ENCODE data around the gene ST6GALNAC5.
"Not testable (repeated sequence)": the region's sequence is repeated elsewhere in the genome, so short reads cannot be mapped to it uniquely, and the experiment has no call there.

ST6GALNAC5 gene

GRCh38 chr1:76867342-76868130 lies at the start of gene ST6GALNAC5:
Gene ST6GALNAC5 (plus strand): TSS chr1:76867480.
- DNase-seq: peak; percentile 75

DNA sequence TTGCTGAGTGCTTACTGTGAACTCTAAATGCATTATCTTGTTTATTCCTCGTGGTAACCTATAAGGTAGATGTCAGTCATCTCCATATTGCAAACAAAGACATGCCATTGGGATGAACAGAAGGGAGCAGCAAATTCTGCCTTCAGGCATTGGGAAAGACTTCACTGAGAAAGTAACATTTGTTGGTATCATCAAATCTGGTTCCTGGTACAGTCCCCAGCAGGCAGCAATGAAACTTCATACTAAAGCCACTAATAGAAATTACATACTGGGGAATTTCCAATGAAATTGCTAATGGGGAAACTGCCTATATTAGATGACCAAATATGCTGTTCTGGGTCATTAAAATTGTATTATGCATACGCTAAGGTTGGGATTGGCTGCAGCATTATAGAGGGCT lies 47.3 kb upstream of the ST6GALNAC5 start:
- no peak for DNase-seq

GRCh38 chr1:76822961-76823360 lies 44.3 kb upstream of the ST6GALNAC5 start:
- not testable (repeated sequence) for DNase-seq

- no peak for DNase-seq
These were observed 43.2 kb upstream of the ST6GALNAC5 start for GRCh38 chr1:76824106-76824505.

GRCh38 chr1:76826072-76826845 lies 41.0 kb upstream of the ST6GALNAC5 start:
- DNase-seq: no peak

GRCh38 chr1:76827066-76827465 lies 40.2 kb upstream of the ST6GALNAC5 start:
- DNase-seq: no peak

DNA sequence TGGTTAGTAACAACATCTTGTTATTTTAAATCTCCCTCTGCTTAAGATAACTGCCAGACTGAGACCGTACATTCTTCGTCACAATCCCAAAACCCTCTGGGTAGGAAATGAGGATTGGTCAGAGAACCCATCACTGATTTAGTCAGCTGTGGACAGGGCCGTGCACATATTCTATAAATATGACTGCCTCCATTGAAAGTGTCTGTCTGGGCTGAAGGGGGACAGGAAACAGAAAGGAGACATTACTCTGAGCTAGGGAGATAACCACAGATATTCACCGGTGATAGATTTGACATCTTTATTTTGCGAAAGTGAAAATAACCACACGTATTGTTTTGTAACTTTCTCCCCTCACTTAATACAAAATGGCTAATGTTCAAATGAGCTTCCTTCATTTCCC lies 36.9 kb upstream of the ST6GALNAC5 start:
- no peak for DNase-seq

DNA sequence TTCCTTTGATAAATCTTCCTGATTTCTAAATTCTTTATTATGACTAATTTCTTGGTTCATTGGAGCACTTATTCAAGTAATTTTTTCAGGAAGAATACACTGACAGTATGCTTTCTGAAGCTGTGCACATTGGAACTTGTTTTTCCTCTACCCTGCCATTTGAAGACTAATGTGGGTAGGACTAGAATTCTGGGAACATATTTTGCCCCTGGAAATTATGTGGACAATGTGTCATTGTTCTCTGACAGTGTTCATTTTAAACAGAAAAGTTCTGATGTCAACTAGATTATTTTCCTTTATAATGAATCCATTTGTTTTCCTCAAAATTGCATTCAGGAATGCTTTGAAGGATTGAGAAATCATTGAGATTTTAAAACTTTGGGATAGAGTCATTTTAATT lies 34.8 kb upstream of the ST6GALNAC5 start:
- DNase-seq: no peak

DNA sequence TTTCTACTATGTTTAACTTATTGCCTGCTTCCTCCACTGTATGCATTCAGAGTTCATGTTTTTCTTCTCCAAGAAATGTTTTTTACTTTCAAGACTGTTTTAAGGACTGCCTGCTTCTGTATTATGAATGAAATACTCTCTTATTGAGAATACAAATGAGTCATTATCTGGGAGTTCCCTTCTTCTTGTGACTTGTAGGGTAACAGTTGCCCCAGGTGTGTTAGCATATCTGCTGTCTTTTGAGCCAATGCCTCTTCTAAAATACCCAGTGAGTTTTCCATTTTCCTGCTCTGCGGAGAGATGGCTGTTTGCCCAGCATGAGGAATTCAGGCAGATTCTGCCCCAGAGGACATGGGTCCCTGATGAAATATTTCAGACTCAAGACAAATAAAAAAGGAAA lies 34.1 kb upstream of the ST6GALNAC5 start:
- no peak for DNase-seq

GRCh38 chr1:76833856-76834255 lies 33.4 kb upstream of the ST6GALNAC5 start:
- no peak for DNase-seq

- no peak for DNase-seq
These were observed 32.1 kb upstream of the ST6GALNAC5 start for GRCh38 chr1:76835203-76835602.

- no peak for DNase-seq
These were observed 27.0 kb upstream of the ST6GALNAC5 start for GRCh38 chr1:76840278-76840677.

- no peak for DNase-seq
These were observed 25.8 kb upstream of the ST6GALNAC5 start for GRCh38 chr1:76841460-76841859.

- no peak for DNase-seq
These were observed 23.3 kb upstream of the ST6GALNAC5 start for GRCh38 chr1:76843821-76844464.

GRCh38 chr1:76854255-76854654 lies 13.0 kb upstream of the ST6GALNAC5 start:
- DNase-seq: no peak

DNA sequence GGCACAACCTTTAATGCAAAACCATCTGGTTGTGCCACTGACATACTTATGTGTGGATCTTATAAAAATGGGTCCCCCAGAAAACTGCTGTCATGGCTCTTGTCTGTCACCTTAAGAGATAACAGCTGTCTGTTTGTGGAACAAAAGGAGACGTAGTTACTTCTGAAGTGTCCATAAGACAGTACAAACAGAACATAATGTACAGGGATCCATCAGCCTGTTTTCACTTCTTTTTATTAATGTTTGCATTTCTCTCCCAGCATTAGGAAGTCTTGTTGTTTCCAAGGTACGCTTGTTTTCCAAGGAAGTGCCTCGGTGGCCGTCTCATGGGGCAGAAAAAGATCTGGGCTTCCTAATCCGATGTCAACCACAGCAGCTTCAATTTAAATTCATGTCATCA lies 11.2 kb upstream of the ST6GALNAC5 start:
- no peak for DNase-seq

DNA sequence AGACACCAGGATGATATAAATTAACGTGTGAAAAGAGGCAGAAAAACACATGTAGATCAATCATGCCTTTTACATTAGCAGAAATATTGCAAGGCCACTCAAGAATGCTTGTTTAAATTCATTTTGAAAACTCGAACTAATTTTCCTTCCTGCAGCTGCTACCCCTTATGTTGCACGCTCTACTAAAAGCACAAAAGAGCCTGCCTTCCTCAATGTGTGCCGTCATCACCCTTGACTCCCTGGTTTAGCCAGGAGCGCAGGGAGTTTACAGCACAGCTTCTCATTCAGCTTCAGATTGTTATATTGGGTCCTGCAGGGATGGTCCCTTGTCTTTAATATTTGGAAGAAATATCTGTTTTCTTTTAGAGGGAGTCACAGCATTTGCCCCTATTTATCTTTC lies 10.1 kb upstream of the ST6GALNAC5 start:
- peak; percentile 9 for DNase-seq

GRCh38 chr1:76857973-76858372 lies 9.3 kb upstream of the ST6GALNAC5 start:
- no peak for DNase-seq

DNA sequence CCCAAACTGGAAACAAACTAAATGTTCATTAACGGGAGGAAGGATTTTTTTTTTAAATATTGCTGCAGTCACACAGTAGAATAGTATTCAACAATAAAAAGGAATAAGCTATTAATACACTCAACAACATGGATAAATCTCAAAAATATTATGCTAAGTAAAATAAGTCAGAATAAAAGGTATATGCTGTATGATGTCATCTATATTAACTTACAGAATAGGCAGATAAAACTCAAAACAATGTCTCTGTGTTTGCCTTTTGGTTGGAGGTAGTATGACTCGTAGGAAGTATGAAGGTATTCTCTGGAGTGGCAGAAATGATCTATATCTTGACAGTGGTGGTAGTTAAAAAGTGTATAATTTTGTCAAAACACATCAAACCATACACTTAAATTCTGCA lies 6.1 kb upstream of the ST6GALNAC5 start:
- DNase-seq: no peak

DNA sequence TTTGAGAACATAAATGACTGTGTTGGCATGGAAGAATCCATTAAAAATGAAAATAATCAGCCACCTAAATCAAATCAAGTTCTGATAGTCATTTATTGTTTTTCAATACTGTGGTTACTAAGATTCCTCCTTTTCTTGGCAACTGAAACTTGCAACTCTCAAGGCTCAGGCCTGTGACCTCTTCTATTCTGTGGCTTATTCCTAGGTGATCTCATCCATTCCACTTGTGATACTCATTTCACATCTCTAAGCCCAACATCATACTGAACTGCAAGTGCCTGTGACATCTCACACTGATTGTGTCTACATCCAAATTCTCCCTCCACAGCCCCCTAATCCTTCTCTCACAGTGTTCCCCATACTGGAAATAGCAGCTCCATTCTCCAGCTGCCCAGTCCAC lies 4.8 kb upstream of the ST6GALNAC5 start:
- no peak for DNase-seq

DNA sequence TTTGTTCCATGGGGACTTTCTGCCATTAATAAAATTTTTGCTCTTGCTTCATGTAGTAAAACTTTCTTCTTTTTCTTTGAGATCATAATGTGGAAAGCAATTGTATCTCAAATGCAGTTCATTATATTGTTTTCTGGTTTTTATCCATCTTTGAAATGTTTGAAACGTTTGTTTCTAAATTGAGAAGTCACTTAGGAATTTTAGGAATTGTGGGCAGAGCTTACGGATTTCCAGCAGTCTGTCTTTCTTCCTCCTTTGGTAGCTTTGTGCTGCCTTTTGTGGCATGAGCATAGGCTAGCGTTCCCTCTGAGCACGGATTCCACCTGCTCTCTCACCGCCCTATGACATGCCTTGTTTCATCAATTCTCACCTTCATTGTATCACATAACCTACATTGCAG lies 2.9 kb upstream of the ST6GALNAC5 start:
- no peak for DNase-seq

DNA sequence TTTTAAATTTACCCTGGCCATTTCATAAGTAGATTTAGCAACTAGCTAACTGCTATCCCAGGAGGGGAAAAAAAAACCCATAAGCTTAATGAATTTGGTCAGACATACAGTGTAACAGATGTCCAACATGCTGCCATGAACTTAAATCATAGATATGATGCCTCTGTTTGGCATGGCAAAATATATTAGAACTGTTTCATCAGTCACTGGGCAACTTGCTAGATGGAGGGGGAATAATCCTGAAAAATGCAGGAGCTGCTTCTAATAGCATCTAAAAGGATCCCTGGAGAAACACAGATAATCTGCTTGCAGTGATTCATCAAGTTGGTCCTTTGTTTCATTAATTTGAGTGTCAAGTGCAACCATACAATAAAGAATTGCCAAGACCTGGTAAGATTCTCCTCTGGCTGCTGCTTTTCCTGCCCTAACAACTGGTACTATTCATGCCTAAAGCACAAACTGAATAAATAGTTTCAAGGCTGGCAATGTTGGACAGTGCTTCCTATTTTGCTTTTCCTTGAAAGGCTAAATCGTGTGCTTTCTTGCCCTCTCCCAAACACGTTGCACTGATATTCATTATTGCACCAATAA lies 1.5 kb upstream of the ST6GALNAC5 start:
- DNase-seq: peak; percentile 83

- DNase-seq: no peak
These were observed 714 bp upstream of the ST6GALNAC5 start for GRCh38 chr1:76866566-76866965.

Measured in NCI-H1694 (cell line).